ENCODE measurements around the gene SPATA6.

SPATA6 gene

DNA sequence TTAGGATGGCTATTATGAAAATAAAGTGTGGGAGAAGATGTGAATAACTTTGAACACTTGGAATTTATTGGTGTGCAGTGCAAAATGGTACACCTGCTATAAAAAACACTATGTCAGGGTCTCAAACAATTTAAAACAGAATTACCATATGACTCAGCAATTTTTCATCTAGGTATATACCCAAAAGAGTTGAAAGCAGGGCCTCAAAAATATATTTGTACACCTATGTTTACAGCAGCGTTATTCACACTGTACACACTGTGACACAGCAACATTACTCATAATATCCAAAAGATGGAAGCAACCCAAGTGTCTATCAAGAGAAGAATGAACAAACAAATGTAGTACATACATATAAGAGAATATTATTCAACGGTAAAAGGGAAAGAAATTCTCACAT, 75.8 kb downstream of the SPATA6 start:
- no peak overlapping the region for H3K27ac Mint-ChIP-seq (ENCODE audit: low read depth)
- DNase-seq (ENCODE audit: low spot score in 2 of 2) (no peak), ATAC-seq (replicated peaks; ENCODE audit: extremely low read depth, poor library complexity, severe bottlenecking) (no peak)
- H3K4me1 Mint-ChIP-seq: no peaks in the 10 kb centered on the region
- no peaks in the 10 kb centered on the region for H3K27me3 Mint-ChIP-seq
- no peaks in the 10 kb centered on the region for H3K36me3 Mint-ChIP-seq (ENCODE audit: insufficient read depth)
- H3K4me3 Mint-ChIP-seq: no peak overlapping the region
- no peaks in the 10 kb centered on the region for H3K9me3 Mint-ChIP-seq

DNA sequence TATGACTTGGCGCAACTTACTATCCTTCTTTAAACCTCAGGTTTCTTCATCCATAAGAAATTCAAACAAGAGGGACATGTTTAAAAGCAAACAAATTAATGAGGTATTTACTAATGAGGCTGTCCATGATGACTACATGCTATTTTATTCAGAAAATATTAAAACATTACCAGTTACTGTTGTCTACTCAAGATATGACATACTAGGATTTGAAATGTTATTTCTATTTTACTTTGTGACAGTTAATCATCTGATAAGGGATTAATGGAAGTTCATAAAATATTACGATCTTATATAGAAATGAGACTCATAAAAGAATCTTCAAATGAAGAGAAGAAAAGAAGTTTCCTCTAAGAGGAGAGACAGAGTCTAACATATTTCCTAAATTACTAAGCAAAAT, 80.1 kb downstream of the SPATA6 start:
- Mint-ChIP-seq H3K27ac (ENCODE audit: low read depth) (no peak overlapping the region), H3K36me3 (ENCODE audit: insufficient read depth) (no peaks in the 10 kb centered on the region), H3K4me1 (no peaks in the 10 kb centered on the region), H3K27me3 (no peaks in the 10 kb centered on the region), H3K9me3 (no peaks in the 10 kb centered on the region), H3K4me3 (no peak overlapping the region)
- no peak for DNase-seq (ENCODE audit: low spot score in 2 of 2)
- no peak for ATAC-seq (replicated peaks; ENCODE audit: extremely low read depth, poor library complexity, severe bottlenecking)

DNA sequence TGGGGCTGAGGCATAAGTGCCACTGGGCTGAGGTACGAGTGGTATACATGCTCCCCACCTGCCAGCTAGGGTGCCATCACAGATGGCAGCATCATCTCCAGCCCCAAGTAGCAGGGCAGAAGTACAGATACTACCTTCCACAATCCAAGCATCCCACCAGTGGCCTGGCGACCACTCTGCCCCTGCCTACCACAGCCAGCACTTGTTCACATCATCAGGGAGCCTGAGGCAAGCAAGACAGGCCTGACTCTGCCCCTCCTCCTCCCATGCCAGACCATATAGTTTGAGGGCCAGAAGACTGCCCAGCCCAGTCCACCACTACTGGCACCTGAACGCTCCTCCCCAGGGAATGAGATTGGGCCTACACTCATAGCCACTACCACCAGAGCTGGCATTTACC, 84.6 kb downstream of the SPATA6 start:
- H3K4me3 Mint-ChIP-seq: no peak overlapping the region
- ATAC-seq (replicated peaks; ENCODE audit: extremely low read depth, poor library complexity, severe bottlenecking) (no peak), DNase-seq (ENCODE audit: low spot score in 2 of 2) (no peak)
- no peaks in the 10 kb centered on the region for H3K36me3 Mint-ChIP-seq (ENCODE audit: insufficient read depth)
- H3K27ac Mint-ChIP-seq (ENCODE audit: low read depth): no peak overlapping the region
- no peaks in the 10 kb centered on the region for H3K27me3 Mint-ChIP-seq
- no peaks in the 10 kb centered on the region for H3K9me3 Mint-ChIP-seq
- no peaks in the 10 kb centered on the region for H3K4me1 Mint-ChIP-seq

DNA sequence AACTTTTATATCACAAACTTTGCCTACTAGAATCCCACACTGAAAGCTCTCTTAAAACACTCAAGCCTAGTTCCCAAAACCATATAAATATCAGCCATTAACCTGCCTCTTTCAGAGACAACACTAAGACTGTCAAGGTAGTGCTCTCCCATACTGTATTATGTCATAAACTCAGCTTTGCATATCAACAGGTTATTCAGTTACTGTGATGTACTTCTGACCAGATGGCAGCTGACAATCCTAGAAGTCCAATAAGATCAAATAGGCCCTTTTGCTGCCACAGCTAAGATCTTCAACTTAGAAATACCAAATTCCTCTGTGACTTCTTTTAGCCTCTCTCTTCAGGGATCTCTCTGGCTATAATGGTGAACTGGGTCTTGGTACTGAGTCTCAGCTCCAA, 97.2 kb downstream of the SPATA6 start:
- no peaks in the 10 kb centered on the region for H3K4me1 Mint-ChIP-seq
- DNase-seq (ENCODE audit: low spot score in 2 of 2) (no peak), ATAC-seq (replicated peaks; ENCODE audit: extremely low read depth, poor library complexity, severe bottlenecking) (no peak)
- H3K9me3 Mint-ChIP-seq: peaks cover 10% of the 10 kb centered on the region
- no peak overlapping the region for H3K4me3 Mint-ChIP-seq
- no peaks in the 10 kb centered on the region for H3K27me3 Mint-ChIP-seq
- no peaks in the 10 kb centered on the region for H3K36me3 Mint-ChIP-seq (ENCODE audit: insufficient read depth)
- H3K27ac Mint-ChIP-seq (ENCODE audit: low read depth): no peak overlapping the region

DNA sequence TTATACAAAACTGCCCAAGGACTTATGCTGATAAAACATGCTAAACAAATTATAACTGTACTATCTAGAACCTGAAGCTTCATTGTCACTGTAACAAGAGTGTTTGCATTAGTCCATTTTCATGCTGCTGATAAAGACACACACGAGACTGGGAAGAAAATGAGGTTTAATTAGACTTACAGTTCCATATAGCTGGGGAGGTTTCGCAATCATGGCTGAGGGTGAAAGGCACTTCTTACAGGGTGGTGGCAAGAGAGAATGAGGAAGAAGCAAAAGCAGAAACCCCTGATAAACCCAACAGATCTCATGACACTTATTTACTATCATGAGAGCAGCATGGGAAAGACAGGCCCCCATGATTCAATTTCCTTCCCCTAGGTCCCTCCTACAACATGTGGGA, 100.4 kb downstream of the SPATA6 start:
- DNase-seq (ENCODE audit: low spot score in 2 of 2) (no peak), ATAC-seq (replicated peaks; ENCODE audit: extremely low read depth, poor library complexity, severe bottlenecking) (no peak)
- Mint-ChIP-seq H3K27ac (ENCODE audit: low read depth) (no peak overlapping the region), H3K36me3 (ENCODE audit: insufficient read depth) (no peaks in the 10 kb centered on the region), H3K4me3 (no peak overlapping the region), H3K9me3 (peaks cover 14% of the 10 kb centered on the region), H3K27me3 (no peaks in the 10 kb centered on the region), H3K4me1 (no peaks in the 10 kb centered on the region)

DNA sequence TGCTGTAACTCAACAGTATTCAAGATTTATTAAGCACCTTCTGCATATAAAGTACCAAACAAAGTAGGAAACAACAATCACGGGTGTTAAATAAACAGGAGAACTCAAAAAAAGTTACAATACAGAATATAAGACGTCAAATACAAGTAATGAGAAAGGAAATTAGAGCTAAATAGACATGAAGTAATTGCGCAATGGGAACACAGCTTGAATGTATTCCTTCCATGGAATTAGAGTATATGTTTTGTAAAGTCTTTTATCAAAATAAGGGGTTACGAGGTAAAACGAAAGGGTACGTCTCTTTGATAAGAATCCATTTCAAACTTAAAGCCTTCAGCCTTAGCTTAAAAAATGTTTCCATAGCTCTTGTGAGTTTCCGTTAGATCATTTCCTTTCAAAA, 109.1 kb downstream of the SPATA6 start:
- H3K4me3 Mint-ChIP-seq: no peak overlapping the region
- H3K9me3 Mint-ChIP-seq: peaks cover 7% of the 10 kb centered on the region
- H3K27me3 Mint-ChIP-seq: no peaks in the 10 kb centered on the region
- H3K36me3 Mint-ChIP-seq (ENCODE audit: insufficient read depth): no peaks in the 10 kb centered on the region
- no peak for ATAC-seq (replicated peaks; ENCODE audit: extremely low read depth, poor library complexity, severe bottlenecking)
- H3K4me1 Mint-ChIP-seq: no peaks in the 10 kb centered on the region
- no peak for DNase-seq (ENCODE audit: low spot score in 2 of 2)
- no peak overlapping the region for H3K27ac Mint-ChIP-seq (ENCODE audit: low read depth)

DNA sequence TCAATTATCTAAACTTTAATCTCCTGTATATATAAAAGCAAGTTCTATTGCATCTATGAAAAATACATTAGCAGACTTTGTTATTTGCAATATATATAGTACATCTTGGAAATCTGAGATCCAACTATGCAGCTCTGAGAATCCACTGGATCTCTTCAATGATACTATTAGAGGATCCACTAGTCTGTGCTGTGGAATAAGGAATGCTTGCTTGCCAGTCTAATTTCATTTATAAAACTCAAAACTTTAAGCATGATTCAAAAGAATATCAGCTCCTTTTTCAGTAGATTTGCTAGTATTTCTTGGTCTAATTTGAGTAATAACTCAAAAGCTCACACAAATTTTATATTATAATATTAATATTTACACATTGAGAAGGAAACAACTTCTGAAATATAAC, 115.1 kb downstream of the SPATA6 start:
- H3K4me3 Mint-ChIP-seq: no peak overlapping the region
- H3K27me3 Mint-ChIP-seq: peaks cover 7% of the 10 kb centered on the region
- ATAC-seq (replicated peaks; ENCODE audit: extremely low read depth, poor library complexity, severe bottlenecking): no peak
- H3K27ac Mint-ChIP-seq (ENCODE audit: low read depth): no peak overlapping the region
- no peaks in the 10 kb centered on the region for H3K9me3 Mint-ChIP-seq
- H3K4me1 Mint-ChIP-seq: no peaks in the 10 kb centered on the region
- no peaks in the 10 kb centered on the region for H3K36me3 Mint-ChIP-seq (ENCODE audit: insufficient read depth)
- DNase-seq (ENCODE audit: low spot score in 2 of 2): no peak

DNA sequence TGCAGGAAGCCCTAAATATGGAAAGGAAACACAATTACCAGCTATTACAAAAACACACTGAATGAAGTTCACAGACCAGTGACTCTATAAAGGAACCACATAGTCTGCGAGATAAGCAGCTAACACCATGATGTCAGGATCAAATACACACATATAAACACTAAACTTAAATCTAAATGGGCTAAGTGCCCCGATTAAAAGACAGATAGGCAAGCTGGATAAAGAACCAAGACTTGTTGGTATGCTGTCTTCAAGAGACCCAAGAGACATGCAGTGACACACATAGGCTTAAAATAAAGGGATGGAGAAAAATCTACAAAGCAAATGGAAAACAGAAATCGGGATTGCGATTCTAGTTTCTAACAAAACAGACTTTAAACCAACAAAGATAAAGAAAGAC, 127.6 kb downstream of the SPATA6 start:
- Mint-ChIP-seq H3K27ac (ENCODE audit: low read depth) (no peak overlapping the region), H3K36me3 (ENCODE audit: insufficient read depth) (no peaks in the 10 kb centered on the region), H3K9me3 (peaks cover 22% of the 10 kb centered on the region), H3K27me3 (no peaks in the 10 kb centered on the region), H3K4me3 (no peak overlapping the region), H3K4me1 (no peaks in the 10 kb centered on the region)
- ATAC-seq (replicated peaks; ENCODE audit: extremely low read depth, poor library complexity, severe bottlenecking) (no peak), DNase-seq (ENCODE audit: low spot score in 2 of 2) (no peak)

DNA sequence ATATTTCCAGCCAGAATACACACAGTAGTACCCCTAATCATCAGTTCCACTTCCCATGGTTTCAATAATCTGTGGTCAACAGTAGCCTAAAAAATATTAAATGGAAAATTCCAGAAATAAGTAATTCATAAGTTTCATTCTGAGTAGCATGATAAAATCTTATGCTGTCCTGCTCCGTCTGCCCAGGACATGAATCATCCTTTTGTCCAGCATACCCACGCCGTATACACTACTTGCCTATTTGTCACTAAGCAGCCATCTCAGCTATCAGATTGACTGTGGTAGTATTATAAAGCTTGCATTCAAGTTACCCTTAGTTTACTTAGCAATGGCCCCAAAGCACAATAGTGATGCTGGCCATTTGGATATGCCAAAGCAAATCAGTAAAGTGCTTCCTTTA, 130.8 kb downstream of the SPATA6 start:
- H3K4me3 Mint-ChIP-seq: no peak overlapping the region
- no peaks in the 10 kb centered on the region for H3K36me3 Mint-ChIP-seq (ENCODE audit: insufficient read depth)
- peaks cover 22% of the 10 kb centered on the region for H3K9me3 Mint-ChIP-seq
- H3K27ac Mint-ChIP-seq (ENCODE audit: low read depth): no peak overlapping the region
- ATAC-seq (replicated peaks; ENCODE audit: extremely low read depth, poor library complexity, severe bottlenecking): no peak
- DNase-seq (ENCODE audit: low spot score in 2 of 2): no peak
- H3K4me1 Mint-ChIP-seq: no peaks in the 10 kb centered on the region
- no peaks in the 10 kb centered on the region for H3K27me3 Mint-ChIP-seq

DNA sequence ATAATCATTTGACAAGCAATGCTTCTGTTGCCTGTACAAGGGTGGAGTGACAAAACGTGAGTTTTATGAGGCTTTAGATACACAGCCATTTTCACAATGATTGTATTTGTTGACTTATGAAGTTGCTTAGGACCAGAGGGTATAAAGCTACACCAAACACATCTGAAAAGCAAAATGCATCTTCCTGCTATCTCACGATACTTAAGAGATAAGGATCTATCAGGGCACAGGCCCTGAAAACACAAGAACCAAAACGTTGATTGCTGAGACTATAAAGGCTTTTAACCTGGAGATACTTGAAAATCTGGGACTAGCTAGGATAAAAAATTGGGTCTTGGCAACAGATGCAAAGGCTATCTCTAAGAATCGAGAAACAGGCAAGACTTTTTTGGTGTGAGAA, 133.7 kb downstream of the SPATA6 start:
- no peak for DNase-seq (ENCODE audit: low spot score in 2 of 2)
- peaks cover 9% of the 10 kb centered on the region for H3K9me3 Mint-ChIP-seq
- H3K36me3 Mint-ChIP-seq (ENCODE audit: insufficient read depth): no peaks in the 10 kb centered on the region
- H3K4me3 Mint-ChIP-seq: no peak overlapping the region
- no peaks in the 10 kb centered on the region for H3K4me1 Mint-ChIP-seq
- ATAC-seq (replicated peaks; ENCODE audit: extremely low read depth, poor library complexity, severe bottlenecking): no peak
- H3K27me3 Mint-ChIP-seq: no peaks in the 10 kb centered on the region
- no peak overlapping the region for H3K27ac Mint-ChIP-seq (ENCODE audit: low read depth)

DNA sequence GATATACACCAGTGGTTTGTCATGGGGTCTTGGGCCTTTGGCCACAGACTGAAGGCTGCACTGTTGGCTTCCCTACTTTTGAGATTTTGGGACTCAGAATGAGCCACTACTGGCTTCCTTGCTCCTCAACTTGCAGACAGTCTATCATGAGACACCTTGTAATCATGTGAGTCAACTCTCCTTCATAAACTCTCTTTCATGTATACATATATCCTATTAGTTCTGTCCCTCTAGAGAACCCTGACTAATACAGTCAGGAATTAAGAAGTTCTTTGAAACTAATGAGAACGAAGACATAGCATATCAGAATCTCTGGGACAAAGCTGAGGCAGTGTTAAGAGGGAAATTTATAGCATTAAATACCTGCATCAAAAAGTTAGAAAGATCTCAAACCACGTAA, 138.7 kb downstream of the SPATA6 start:
- ATAC-seq (replicated peaks; ENCODE audit: extremely low read depth, poor library complexity, severe bottlenecking) (no peak), DNase-seq (ENCODE audit: low spot score in 2 of 2) (no peak)
- Mint-ChIP-seq H3K27ac (ENCODE audit: low read depth) (no peak overlapping the region), H3K4me1 (no peaks in the 10 kb centered on the region), H3K4me3 (no peak overlapping the region), H3K9me3 (peaks cover 31% of the 10 kb centered on the region), H3K36me3 (ENCODE audit: insufficient read depth) (no peaks in the 10 kb centered on the region), H3K27me3 (no peaks in the 10 kb centered on the region)

DNA sequence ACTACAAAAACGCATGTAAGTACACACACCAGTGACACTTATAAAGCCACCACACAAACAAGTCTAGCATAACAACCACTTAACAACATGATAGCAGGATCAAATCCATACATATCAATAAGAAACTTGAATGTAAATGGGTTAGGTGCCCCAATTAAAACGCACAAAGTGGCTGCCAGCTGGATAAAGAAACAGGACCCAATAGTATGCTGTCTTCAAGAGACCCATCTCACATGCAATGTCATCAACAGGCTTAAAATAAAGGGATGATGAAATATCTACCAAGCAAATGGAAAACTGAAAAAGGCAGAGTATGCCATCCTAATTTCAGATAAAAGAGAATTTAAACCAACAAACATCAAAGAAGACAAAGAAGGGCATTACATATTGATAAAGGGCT, 139.9 kb downstream of the SPATA6 start:
- peaks cover 31% of the 10 kb centered on the region for H3K9me3 Mint-ChIP-seq
- H3K27me3 Mint-ChIP-seq: no peaks in the 10 kb centered on the region
- no peak overlapping the region for H3K27ac Mint-ChIP-seq (ENCODE audit: low read depth)
- no peak for ATAC-seq (replicated peaks; ENCODE audit: extremely low read depth, poor library complexity, severe bottlenecking)
- no peak overlapping the region for H3K4me3 Mint-ChIP-seq
- H3K4me1 Mint-ChIP-seq: no peaks in the 10 kb centered on the region
- DNase-seq (ENCODE audit: low spot score in 2 of 2): no peak
- no peaks in the 10 kb centered on the region for H3K36me3 Mint-ChIP-seq (ENCODE audit: insufficient read depth)

DNA sequence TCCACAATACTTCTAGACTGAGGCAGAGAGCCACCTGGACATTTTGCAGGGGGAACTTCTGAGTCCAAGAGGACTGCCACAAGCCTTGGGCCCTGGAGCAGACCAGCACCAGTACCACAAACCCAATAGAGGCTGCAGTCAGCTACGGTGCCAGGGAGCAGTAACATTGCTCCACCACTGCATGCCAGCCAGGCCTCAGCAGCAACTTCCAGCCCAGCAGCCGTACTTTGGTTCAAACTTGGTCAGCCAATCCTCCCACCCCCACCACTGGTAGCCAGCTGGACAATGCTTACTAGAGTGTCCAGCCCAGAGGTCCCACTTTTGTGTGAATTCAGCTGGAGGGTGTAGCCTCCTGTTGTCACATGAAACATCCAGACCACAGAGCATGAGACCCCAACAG, 142.1 kb downstream of the SPATA6 start:
- DNase-seq (ENCODE audit: low spot score in 2 of 2) (no peak), ATAC-seq (replicated peaks; ENCODE audit: extremely low read depth, poor library complexity, severe bottlenecking) (no peak)
- no peak overlapping the region for H3K27ac Mint-ChIP-seq (ENCODE audit: low read depth)
- H3K36me3 Mint-ChIP-seq (ENCODE audit: insufficient read depth): no peaks in the 10 kb centered on the region
- no peaks in the 10 kb centered on the region for H3K4me1 Mint-ChIP-seq
- H3K27me3 Mint-ChIP-seq: no peaks in the 10 kb centered on the region
- no peak overlapping the region for H3K4me3 Mint-ChIP-seq
- peaks cover 31% of the 10 kb centered on the region for H3K9me3 Mint-ChIP-seq

DNA sequence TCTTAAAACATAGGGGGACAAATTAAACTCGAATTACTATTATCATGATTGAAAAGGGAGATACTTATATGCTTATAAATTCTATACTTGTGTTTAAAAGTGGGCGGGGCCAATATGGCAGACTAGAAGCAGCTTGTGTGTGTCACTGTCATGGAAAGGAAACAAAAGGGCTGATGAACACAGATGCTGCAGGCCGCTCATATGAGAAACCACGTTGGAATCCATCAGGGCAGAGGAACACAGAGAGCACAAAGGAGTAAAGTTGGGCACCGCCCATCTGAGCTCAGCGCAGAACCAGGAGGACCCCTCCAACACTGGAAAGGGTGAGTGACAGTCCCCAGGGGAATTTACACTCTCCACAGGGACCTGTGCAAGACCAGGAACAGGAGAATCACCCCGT, 142.5 kb downstream of the SPATA6 start:
- DNase-seq (ENCODE audit: low spot score in 2 of 2) (no peak), ATAC-seq (replicated peaks; ENCODE audit: extremely low read depth, poor library complexity, severe bottlenecking) (no peak)
- Mint-ChIP-seq H3K27me3 (no peaks in the 10 kb centered on the region), H3K27ac (ENCODE audit: low read depth) (no peak overlapping the region), H3K9me3 (peaks cover 31% of the 10 kb centered on the region), H3K4me3 (no peak overlapping the region), H3K36me3 (ENCODE audit: insufficient read depth) (no peaks in the 10 kb centered on the region), H3K4me1 (no peaks in the 10 kb centered on the region)
